Iris pigment epithelial cell (primary cell): Measurements from ENCODE around the gene SPIRE2.
"Not testable (repeated sequence)": the region's sequence is repeated elsewhere in the genome, so short reads cannot be mapped to it uniquely, and the experiment has no call there.

ENCODE experiments used
- DNase-seq: peaks from one replicate; pipeline ENCODE4 v3.0.0-alpha.2; 2011; ENCODE audit warnings: low read depth

SPIRE2 gene

GRCh38 chr16:89811321-89811720 is 17.0 kb upstream of the SPIRE2 start:
- no peak for DNase-seq

GRCh38 chr16:89815639-89816348 is 12.5 kb upstream of the SPIRE2 start:
- DNase-seq = no peak

- DNase-seq = not testable (repeated sequence)
Observed at GRCh38 chr16:89818851-89819403, 9.3 kb upstream of the SPIRE2 start.

- not testable (repeated sequence) for DNase-seq
Observed at GRCh38 chr16:89819448-89819847, 8.8 kb upstream of the SPIRE2 start.

GRCh38 chr16:89821438-89822187 is 6.7 kb upstream of the SPIRE2 start:
- no peak for DNase-seq

GRCh38 chr16:89822188-89823086 is 5.8 kb upstream of the SPIRE2 start:
- DNase-seq = peak; percentile 30

- DNase-seq = no peak
Observed at GRCh38 chr16:89823087-89823823, 5.0 kb upstream of the SPIRE2 start.

GRCh38 chr16:89823824-89824148 is 4.5 kb upstream of the SPIRE2 start:
- not testable (repeated sequence) for DNase-seq

- DNase-seq = no peak
Observed at GRCh38 chr16:89826531-89827382, 1.5 kb upstream of the SPIRE2 start.

- DNase-seq = peak; percentile 61
Observed at GRCh38 chr16:89827383-89828198, 684 bp upstream of the SPIRE2 start.

- DNase-seq = no peak
Observed at GRCh38 chr16:89828870-89829629, 775 bp downstream of the SPIRE2 start.

- no peak for DNase-seq
Observed at GRCh38 chr16:89829630-89830437, 1.6 kb downstream of the SPIRE2 start.

GRCh38 chr16:89831810-89832328 is 3.6 kb downstream of the SPIRE2 start:
- DNase-seq = no peak

GRCh38 chr16:89833664-89834363 is 5.5 kb downstream of the SPIRE2 start:
- DNase-seq = not testable (repeated sequence)

- DNase-seq = not testable (repeated sequence)
Observed at GRCh38 chr16:89834813-89835363, 6.6 kb downstream of the SPIRE2 start.

GRCh38 chr16:89836484-89836883 is 8.2 kb downstream of the SPIRE2 start:
- DNase-seq = not testable (repeated sequence)

GRCh38 chr16:89837014-89837546 is 8.8 kb downstream of the SPIRE2 start:
- DNase-seq = no peak
